AG10803 (cell line): ENCODE data around the gene MTX3.

ENCODE experiments used
- DNase-seq: peaks from one replicate; pipeline ENCODE4 v3.0.0; 2010; ENCODE audit warnings: low read depth
- H3K4me3 ChIP-seq: 2 replicates; pipeline ENCODE4 v1.5.1; 2011; ENCODE audit warnings: mild to moderate bottlenecking, low read length, control low read depth
- CTCF ChIP-seq: conservative IDR thresholded peaks from 2 replicates; pipeline ENCODE4 v1.5.1; 2011; ENCODE audit warnings: mild to moderate bottlenecking, low read length, control low read depth, inconsistent platforms

The MTX3 gene

GRCh38 chr5:80002677-80003076 is 11.6 kb upstream of the MTX3 start:
- no peak for TF ChIP-seq CTCF
- no peak overlapping the region for H3K4me3 ChIP-seq
- no peak for DNase-seq

- no peak overlapping the region for H3K4me3 ChIP-seq
- TF ChIP-seq CTCF = no peak
- no peak for DNase-seq
These were observed 8.7 kb upstream of the MTX3 start for GRCh38 chr5:79999722-80000121.

- no peak for TF ChIP-seq CTCF
These were observed 2.0 kb upstream of the MTX3 start for GRCh38 chr5:79992891-79993657.

GRCh38 chr5:79990205-79990597 is 861 bp downstream of the MTX3 start:
- no peak for TF ChIP-seq CTCF
- DNase-seq = no peak

More at GRCh38 chr5:79992891-79993657, 2.0 kb upstream of the MTX3 start:
- H3K4me3 ChIP-seq = no peak overlapping the region
- peak; percentile 50 for DNase-seq

GRCh38 chr5:79986260-79986659 is 4.8 kb downstream of the MTX3 start:
- DNase-seq = no peak
- TF ChIP-seq CTCF = no peak
- H3K4me3 ChIP-seq = no peak overlapping the region

More at GRCh38 chr5:79990205-79990597, 861 bp downstream of the MTX3 start:
- peak overlapping the region; percentile 86 for H3K4me3 ChIP-seq

GRCh38 chr5:79985288-79985687 is 5.8 kb downstream of the MTX3 start:
- no peak overlapping the region for H3K4me3 ChIP-seq
- TF ChIP-seq CTCF = no peak
- DNase-seq = no peak

GRCh38 chr5:79984363-79984762 is 6.7 kb downstream of the MTX3 start:
- H3K4me3 ChIP-seq = no peak overlapping the region
- no peak for TF ChIP-seq CTCF
- DNase-seq = no peak
